NCI-H2196 (cell line): Measurements from ENCODE around the gene RAB36.

Source experiments
- DNase-seq: peaks from one replicate; lab custom pipeline; 2025; ENCODE audit not compliant: unreplicated experiment; lab: John Stamatoyannopoulos, UW

The RAB36 gene, protein sequence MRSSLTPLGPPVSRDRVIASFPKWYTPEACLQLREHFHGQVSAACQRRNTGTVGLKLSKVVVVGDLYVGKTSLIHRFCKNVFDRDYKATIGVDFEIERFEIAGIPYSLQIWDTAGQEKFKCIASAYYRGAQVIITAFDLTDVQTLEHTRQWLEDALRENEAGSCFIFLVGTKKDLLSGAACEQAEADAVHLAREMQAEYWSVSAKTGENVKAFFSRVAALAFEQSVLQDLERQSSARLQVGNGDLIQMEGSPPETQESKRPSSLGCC

DNA sequence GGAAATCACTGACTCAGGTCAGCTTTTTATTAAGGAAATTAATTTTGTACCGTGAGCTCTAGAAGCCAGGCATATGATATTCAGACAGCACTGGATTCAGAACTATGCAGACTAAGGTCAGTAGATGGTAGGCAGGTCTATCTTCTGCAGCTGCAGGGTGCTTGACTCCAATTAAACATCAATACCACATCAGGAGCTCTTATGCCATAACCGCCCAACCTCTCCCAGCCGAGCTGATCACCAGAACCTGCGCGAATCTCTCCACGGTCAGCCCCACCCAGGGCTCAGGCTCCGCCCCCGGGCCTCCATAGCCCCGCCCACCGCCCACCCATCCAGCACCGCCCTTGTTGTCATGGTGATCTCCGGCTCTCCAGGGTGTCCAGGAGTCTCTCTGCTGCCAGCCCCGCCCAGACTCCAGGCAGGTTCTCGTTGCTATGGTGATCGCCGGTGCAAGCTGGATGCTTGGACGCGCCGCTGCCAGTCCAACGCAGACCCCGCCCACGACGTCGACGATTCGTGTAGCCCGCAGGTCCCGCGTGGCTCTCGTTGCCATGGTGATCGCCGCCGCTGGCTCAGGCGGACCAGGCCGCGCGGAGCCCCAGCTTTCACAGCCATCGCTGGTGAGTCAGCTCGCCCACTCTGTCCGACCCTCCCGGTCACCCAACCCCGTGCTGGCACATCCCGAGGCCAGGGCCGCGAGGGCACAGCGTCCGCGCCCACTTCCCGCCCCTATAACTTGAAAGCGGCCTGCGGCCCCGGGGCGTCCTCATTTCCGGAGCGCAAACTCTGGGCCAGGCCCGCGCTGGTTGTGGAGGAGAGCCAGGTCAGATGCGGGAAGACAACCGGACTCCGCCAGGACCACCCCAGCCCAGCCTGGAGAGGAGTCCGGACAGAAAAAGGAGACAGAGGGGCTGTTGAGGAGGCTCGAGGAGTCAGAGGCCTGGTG, at the start of gene RAB36:
Gene RAB36 (plus strand): TSS at position 546 of the 946 bp plus-strand sequence. CDS start 1,140 bp downstream, outside the sequence.
- peak; percentile 94 for DNase-seq

DNA sequence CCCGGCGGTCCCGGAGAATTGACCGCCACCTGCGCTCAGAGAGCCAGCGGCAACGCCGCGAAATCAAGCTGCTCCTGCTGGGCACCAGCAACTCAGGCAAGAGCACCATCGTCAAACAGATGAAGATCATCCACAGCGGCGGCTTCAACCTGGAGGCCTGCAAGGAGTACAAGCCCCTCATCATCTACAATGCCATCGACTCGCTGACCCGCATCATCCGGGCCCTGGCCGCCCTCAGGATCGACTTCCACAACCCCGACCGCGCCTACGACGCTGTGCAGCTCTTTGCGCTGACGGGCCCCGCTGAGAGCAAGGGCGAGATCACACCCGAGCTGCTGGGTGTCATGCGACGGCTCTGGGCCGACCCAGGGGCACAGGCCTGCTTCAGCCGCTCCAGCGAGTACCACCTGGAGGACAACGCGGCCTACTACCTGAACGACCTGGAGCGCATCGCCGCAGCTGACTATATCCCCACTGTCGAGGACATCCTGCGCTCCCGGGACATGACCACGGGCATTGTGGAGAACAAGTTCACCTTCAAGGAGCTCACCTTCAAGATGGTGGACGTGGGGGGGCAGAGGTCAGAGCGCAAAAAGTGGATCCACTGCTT, 49.4 kb upstream of the RAB36 start:
- DNase-seq: no peak

DNA sequence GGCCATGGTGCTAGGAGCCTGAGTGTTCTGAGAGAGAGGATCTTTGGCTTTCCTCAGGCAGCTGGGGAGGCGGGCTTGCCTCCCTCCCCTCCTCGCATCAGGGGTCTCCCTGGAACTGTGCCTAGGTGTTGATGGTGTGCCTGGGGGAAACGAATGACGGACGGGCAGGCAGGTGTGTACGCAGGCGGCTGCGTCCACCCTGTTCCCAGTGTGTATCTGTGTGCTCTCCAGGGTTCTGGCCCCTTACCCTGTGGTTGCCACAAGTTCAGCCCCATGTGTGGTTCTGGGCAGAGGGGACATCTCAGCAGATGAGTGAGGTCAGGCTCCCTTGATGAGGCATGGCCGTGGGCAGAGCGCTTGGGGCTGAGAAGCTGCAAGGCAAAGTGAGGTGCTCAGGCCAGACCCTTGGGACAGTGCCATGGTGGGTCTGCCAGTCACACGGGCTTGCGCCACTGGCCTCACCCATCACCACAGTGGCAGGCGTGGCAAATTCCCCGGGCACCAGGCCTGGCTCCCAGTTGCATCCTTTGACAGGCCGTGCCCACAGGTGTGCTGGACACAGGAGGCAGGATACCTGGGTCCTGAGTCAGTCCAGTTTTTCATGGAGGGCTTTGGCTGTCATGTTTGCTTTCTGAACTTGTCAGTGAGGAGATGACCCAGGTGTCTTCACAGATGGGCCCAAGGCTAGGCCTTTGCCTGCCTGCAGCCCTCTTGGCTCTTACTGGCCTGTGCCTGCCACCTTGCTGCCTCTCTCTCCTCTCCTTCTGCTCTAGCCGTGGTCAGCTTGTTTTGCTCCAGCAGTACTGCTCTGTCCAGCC, 47.7 kb upstream of the RAB36 start:
- no peak for DNase-seq

DNA sequence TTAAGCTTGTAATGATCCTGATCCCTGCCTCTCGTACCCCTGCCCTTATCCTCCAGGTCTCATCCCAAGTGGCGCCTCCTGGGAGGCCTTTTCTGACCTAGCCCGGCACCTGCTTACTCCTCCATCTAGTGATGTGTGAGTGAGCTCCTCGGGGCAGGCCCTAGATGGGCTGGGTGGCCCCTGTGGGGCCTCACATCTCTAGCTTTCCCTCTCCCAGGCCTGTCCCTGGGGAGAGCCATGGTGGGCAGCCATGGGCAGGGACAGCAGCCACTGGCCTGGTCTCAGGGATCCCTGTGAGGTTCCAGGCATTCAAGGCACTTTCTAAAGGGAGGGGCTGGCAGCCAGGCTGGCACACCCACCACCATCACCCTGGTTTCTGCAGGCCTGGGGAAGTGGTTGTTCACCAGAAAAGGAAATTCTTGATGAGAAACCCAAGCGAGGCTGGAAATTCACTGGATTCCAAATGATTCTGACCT, 47.0 kb upstream of the RAB36 start:
- no peak for DNase-seq

DNA sequence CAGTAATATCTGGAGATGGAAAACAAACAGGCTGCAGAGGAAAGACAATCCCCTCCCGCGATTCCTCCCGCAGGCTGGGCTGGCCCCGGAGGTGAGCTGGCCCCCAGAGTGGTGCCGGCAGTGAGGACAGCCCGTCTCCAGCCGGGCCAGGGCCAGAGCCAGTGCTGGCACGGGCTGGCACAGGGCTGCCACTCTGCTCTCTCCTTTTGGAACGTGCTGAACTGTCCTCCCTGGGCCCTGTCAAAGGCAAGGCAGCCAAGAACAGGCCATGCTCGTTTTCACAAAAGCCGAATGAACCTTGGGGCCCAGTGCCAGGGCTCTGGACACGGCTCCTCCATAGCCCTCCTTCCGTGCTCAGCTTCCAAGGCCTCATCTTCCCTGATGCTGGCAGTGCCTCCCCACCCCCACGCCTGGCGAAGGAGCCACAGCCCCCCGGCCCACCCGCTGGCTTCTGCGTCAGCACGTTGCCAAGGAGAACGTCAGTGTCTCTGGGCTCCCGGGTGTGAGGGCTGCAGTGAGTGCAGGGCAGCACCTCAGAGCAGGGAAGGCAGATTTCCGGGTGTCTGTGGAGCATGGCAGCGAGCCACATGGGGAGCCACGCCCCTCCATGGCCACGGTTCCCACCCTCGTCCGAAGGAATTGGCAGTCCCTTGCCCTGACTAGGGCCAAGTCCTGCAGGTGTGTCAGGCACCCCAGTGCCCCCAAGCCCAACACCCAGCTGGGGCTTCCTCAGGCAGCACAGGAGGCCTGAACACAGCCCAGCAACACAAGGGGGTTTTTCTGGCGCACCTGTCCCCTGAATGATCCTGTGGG, 46.4 kb upstream of the RAB36 start:
- DNase-seq: no peak

DNA sequence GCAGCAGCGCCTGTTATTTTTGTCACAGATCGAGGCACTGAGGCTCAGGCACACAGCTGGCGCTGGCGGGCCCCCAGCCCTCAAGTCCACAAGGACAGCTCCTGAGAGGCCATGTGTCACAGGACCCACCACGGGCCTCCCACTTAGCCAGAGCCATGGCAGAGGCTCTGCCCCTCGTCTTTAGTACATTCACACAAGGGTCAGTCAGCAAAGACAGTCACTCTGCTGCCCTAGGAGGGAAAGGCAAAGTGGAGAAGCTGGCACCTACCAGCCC, 45.8 kb upstream of the RAB36 start:
- no peak for DNase-seq

DNA sequence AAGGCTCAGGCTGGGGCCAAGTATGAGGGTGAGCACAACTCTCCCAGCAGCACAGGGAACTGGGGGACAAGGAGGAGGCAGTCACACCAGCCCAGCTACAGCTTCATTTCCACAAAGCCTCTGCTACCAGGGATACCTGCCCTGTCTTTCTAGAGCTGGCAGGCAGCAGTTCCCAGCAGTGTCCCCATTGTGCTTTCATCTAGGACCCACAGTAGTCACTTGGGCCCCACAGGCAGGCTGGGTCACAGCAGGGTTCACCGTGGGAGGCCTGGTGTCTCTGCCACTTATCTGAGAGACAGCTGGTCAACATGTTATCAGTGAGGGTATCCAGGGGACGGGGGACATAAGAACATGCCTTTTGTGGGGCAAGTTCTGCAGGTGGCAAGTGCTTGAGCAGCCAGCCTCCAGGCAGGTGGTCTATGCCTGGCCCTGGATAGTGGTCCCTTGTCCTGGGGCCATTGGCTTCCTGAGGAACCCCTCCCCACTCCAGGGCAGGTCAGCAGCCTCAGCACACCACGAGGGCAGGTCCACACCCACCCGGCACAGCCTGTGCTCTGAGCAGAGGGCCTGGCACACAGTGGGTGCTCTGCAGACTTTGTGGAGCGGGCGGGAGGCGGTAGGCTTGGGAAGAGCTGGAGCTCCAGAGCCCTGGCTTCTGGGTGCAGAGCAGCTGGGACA, 45.0 kb upstream of the RAB36 start:
- no peak for DNase-seq

DNA sequence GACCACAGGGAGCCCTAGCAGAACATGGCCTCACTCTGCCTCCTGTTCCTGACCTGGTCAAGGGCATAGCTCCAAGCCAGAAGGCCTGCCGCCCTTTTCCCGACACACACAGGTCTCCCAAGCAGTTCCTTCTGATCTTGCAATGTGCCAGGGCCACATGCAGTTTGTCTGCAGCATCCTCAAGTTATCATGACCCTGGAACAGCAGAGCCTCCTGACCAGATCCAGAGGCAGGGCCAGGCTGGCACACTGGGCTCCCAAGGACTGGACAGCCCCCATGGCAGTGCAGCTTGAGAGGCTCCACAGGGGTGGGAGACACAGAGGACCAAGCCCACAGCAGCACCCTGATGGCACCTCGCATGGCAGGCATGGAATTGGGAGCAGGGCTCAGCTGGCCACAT, 43.8 kb upstream of the RAB36 start:
- no peak for DNase-seq

DNA sequence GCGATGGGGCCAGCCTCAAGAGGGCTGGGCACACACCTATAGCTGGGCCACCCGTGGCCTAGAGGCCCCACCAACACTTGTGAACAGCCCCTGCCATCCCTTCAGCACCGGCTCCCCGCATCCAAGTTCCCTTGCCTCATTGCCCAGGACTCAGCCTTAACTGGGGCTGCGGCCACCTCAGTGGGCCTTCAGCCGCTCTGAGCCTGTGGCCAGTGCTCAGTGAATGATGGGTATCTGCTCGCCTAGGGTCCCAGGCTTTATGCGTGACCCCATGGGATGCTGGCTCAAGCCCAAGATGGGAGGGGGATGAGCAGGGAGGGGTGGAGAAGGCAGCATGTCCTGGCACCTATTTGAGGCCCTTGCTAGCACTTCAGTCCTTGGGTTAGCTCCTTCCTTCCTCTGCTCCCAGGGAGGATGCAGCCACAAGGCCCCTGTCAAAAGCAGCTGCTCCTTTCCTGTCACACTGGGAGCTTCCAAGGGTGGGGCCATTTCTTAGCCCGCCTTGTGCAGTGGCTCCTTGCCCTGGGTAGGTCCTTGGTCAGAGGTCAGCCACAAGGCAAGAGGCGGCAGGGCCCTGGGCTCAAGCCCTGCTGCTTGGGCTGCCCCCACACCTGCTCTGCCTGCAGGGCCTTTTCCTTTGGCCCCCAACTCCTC, 43.1 kb upstream of the RAB36 start:
- no peak for DNase-seq

DNA sequence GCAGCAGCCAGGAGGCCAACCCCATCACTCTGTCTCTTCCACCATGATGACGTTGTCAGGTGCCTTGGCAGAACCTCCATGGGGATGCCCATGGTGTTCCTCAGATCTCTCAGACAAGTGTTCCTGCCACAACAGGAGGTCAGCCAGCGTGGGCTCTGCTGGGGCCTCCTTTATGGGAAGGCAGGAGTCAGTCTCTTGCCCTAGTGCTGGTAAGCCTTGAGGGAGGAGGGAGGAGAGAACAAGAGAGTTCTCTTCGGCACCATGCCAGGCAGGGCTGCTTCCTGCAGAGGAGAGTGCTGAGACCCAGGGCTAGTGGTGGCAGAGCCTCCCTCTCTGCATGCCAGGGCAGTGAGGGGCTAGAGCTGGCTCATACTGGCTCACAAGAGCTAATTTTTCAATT, 42.5 kb upstream of the RAB36 start:
- no peak for DNase-seq

DNA sequence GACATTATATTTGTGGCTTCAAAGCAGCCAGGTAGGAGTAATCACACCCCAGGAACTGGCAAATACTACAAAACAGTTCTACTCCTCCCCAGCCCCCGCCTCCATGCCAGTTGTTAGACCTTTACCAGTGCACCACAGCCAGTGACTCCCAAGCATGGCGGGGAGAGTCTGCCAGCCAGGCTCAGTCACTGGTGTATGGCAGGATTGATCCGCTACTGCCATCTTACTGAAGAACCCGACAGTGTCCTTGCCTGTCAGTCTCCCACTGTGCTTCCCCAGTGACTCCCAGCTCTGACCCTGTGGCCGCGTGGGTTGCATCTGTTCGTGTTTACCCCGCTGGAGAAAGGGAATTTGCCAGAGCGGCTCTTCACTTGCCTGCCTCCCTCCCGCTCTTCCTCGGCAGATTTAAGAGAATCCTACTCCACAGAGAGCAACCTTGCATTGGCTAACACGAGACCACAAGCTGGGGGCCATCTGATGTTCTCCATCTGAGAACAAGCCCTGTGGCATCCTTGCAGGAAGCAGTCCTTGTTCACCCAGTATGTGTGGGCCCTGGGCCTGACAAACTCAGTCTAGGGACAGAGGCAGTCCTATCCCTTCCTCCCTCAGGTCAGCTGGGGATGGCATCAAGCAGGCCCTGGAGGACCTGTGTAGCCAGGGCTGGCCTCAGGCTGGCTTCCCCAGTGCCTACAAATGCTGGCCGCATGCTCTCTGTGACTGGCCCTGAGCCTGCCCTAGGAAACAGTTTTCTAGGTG, 41.9 kb upstream of the RAB36 start:
- no peak for DNase-seq

DNA sequence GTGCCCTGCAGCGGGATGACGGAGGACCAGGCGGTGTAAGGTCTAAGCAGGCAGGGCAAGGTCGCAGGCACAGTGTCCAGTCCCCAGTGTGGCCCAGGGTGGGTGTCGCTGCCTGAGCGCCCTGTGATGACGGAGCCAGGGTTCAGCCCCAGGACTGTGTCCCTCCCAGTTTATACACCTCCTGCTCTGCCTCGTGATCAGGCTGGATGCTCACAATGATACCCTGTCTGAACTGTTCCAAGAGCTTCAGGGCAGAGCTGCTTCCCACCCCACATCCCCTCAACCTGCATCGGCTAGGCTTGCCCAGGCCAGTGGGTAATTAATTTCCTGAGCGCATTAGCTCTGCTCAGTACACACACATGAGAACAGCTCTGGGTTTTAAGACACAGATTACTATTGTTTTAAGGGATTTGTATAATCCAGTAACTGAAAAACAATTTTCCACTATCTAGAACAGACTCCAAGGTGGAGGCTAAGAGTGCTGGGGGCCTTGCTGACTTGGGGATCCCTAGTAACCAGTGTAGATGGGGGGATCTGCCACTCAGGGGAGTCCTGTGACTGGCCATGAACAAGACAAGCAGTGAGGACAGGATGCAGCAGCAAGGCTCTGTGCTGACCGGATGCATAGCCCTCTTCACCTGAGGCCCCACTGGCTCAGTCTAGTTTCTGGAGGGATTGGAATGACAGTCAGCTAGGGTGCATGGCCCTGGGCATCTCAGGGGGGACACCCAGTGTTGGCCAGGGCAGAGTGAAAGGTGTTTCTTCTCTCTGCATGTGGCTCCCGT, 40.9 kb upstream of the RAB36 start:
- no peak for DNase-seq

DNA sequence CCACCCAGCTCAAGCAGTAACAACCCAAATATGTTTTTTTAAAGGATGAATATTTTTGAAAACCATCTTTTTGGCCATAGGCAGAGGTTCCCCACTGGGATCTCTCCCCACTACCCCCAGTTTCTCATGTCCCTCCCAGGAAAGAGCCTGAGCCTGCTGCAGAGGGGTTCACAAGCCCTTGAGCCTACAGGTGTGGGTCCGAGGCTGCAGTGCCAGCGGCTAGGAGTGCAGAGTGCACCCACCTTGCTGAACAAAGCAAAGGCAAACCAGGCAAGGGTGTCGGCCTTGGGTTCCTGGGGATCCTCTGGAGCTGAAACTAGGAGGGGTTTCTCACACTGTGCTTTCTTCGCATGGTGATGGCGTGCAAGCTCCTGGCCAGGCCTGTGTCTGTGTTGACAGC, 40.0 kb upstream of the RAB36 start:
- no peak for DNase-seq

DNA sequence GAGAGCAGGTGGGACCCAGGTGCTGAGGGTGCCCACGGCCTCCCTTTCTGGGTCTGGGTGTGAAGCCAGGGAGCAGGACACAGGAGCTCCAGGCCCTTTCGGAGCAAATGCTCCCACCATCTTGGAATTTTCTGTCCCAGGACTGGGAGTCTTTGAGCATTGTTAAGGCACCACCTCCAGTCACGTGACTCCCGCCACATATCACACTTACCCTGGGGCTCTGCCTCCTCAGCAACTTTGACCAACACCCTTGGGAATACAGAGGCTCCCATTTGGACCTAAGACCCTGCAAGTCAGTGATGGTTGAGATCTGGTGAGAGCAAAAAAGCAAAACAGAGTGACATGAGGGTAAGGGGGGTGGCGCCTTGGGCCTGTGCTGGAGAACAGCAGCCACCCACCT, 39.4 kb upstream of the RAB36 start:
- DNase-seq: no peak

DNA sequence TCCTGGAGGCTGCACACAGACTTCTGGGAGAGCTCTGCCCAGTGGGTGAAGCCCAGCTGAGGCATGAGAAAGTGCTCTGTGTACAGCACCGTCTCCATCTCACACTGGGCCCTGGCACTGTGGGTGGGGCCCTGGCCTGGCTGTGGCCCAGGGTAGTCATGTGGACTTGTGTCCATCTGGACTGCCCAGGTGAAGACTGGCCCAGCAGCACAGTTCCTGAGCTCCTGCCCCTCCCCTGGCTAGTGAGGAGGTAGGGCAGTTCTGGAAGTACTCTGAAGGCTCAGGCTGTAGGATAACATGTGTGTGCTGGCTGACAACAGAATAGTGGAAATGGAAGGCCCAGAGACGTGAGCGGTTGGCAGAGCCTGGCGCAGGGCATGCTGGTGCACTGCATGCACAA, 38.9 kb upstream of the RAB36 start:
- DNase-seq: peak; percentile 21

DNA sequence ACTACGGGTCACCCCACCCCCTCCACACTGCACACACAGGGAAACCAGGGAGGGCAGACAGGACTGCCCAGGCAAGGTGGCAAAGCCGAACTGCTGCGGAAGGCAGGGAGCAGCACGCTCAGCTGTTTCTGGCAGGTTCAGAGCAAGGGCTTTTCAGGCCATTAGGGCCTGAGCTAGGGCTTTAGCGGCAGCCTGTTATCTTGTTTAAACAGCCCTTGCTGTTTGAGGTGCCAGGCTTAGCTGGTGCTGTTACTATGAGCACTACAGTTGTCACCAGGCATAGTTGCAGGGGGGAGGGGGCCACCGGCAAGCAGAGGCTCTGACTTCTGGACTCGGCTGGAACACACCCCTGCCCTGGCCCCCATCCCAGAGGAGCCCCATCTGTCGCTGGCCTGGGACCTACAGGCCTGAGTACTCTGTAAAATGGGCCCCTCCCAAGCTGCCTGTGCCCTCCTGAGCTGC, 38.3 kb upstream of the RAB36 start:
- DNase-seq: no peak

DNA sequence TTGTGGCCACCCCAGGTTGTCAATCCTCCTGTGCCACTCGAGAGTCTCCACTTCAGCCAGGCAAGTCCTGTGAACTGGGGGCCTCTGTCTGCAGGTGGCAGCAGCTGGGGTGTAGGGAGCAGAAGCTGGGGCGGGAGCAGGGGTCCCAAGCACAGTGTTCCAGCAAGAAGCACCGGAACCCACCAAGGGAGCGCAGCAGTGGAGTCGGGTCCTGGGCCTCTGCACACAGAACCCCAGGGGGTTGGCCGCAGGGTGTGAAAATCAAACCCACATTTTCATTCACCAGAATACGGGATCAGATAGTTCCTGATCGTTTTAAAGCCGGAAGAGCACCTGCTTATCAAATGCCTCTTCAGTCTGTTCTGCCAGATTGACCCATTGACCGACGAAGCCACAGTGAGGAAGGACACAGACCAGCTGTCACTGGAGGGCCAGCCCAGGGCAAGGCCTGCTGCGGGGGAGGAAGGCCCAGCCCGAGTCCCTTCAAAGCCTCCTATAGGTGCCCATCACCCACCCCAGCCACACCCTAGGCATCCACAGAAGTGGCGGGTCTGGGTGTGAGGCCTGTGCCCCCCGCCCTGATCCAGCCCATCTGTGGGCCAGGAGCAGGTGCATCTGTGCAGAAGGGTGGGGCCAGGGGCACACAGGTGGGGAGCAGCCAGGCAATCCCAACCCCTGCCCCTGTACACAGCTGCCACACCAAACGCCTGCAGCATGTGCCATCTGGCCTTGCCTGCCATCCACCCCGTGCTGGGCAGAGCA, 37.6 kb upstream of the RAB36 start:
- DNase-seq: peak; percentile 5
